Measurements from ENCODE around the gene AGMO. TPM values are rescaled to one million over a fixed set of nuclear protein-coding genes. Genes with fewer than 3 reads are reported as not detected.

AGMO gene
- total and polyA plus RNA-seq, 2 donors (not counting 1 experiment from before 2014, with no cell fraction given), result not detected

- H3K4me3 Mint-ChIP-seq, result no peak overlapping the region
- ChIA-PET CTCF (no interaction called here), POLR2A (no interaction called here)
- H3K4me1 ChIP-seq (ENCODE audit: control insufficient read depth in 2 of 2, insufficient read depth in 2 of 2, low read length in 2 of 2), result no peaks in the 10 kb centered on the region
- H3K9me3 Mint-ChIP-seq (ENCODE audit: insufficient read depth), result no peaks in the 10 kb centered on the region
- H3K4me2 ChIP-seq (replicated peaks; ENCODE audit: low read depth, low read length, poor library complexity, severe bottlenecking), result no peak overlapping the region
- ATAC-seq (ENCODE audit: low read depth), result no peak
- no peak overlapping the region for H3K4me3 ChIP-seq (ENCODE audit: control extremely low read depth in 1 of 5, extremely low read depth in 1 of 5, insufficient read depth in 1 of 5, low read depth in 2 of 5, low read length in 4 of 5)
- H4K20me1 ChIP-seq (ENCODE audit: control insufficient read depth, insufficient read depth, low read length, poor library complexity, severe bottlenecking), result no peaks in the 10 kb centered on the region
- DNase-seq, result no peak
- peaks cover 0 to 6% (median 0%) of the 10 kb centered on the region in 3 donors for H3K9me3 ChIP-seq (ENCODE audit: control extremely low read depth in 1 of 3, control insufficient read depth in 2 of 3, insufficient read depth in 1 of 3, low read length in 2 of 3)
- no peak overlapping the region for H3K9ac ChIP-seq (ENCODE audit: low read length)
- H3K27ac Mint-ChIP-seq, result no peak overlapping the region
- H3K79me2 ChIP-seq (ENCODE audit: control insufficient read depth, insufficient read depth, low read length), result no peaks in the 10 kb centered on the region
- intact Hi-C loops (cut with micrococcal nuclease), result no loop called here
- H3K27me3 Mint-ChIP-seq, result no peaks in the 10 kb centered on the region
- TF ChIP-seq, protein P1, sequence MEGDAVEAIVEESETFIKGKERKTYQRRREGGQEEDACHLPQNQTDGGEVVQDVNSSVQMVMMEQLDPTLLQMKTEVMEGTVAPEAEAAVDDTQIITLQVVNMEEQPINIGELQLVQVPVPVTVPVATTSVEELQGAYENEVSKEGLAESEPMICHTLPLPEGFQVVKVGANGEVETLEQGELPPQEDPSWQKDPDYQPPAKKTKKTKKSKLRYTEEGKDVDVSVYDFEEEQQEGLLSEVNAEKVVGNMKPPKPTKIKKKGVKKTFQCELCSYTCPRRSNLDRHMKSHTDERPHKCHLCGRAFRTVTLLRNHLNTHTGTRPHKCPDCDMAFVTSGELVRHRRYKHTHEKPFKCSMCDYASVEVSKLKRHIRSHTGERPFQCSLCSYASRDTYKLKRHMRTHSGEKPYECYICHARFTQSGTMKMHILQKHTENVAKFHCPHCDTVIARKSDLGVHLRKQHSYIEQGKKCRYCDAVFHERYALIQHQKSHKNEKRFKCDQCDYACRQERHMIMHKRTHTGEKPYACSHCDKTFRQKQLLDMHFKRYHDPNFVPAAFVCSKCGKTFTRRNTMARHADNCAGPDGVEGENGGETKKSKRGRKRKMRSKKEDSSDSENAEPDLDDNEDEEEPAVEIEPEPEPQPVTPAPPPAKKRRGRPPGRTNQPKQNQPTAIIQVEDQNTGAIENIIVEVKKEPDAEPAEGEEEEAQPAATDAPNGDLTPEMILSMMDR (IDR thresholded peaks at IDR 0.05), result no peak
- TF ChIP-seq EZH2 (IDR thresholded peaks at IDR 0.05; ENCODE audit: borderline replicate concordance, insufficient read depth, low read depth, low read length, poor library complexity, severe bottlenecking), result no peak
- H2AFZ ChIP-seq (ENCODE audit: insufficient read depth, low read depth, low read length, poor library complexity, severe bottlenecking), result no peak overlapping the region
- no peaks in the 10 kb centered on the region for H3K27me3 ChIP-seq (replicated peaks in 1 of 4; ENCODE audit: control extremely low read depth in 1 of 4, control insufficient read depth in 3 of 4, insufficient read depth in 4 of 4, low read length in 3 of 4)
- H3K27ac ChIP-seq (ENCODE audit: low read length in 2 of 2), result no peak overlapping the region
- H3K4me1 Mint-ChIP-seq, result no peaks in the 10 kb centered on the region
- H3K36me3 ChIP-seq (replicated peaks in 1 of 2; ENCODE audit: control extremely low read depth in 1 of 2, control insufficient read depth in 1 of 2, extremely low read depth in 1 of 2, insufficient read depth in 2 of 2, low read length in 1 of 2), result no peaks in the 10 kb centered on the region
- WGBS (ENCODE audit: insufficient coverage), result 91% methylated on average over 18 of the region's 20 CpGs
These were observed 209.2 kb downstream of the AGMO start for GRCh38 chr7:15352421-15353206.

DNA sequence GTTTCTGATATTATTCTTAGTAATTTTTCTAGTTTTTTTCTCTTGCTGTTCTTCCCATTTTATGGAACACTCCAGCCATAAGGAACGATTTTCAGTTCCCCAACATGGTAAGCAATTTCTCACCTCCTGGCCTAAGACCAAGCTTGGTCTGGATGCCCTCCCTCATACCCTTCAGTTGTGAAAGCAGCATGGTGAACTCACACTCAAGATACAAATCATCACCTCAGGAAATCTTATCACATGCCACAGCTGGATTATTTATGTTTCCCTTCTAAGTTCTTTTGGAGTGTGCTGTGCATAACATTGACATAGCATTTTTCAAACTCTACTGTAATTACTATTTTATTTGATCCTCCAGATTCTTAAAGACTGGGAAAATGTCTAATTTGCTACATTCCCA, 216.6 kb downstream of the AGMO start:
- POLR2A ChIA-PET, result no interaction called here
- H3K27ac Mint-ChIP-seq, result no peak overlapping the region

More for the DNA sequence above, 216.6 kb downstream of the AGMO start:
- DNase-seq, result no peak
- WGBS (ENCODE audit: insufficient coverage), result 0% methylated on average over 1 of the region's 1 CpG
- no peaks in the 10 kb centered on the region for H3K36me3 ChIP-seq (replicated peaks in 1 of 2; ENCODE audit: control extremely low read depth in 1 of 2, control insufficient read depth in 1 of 2, extremely low read depth in 1 of 2, insufficient read depth in 2 of 2, low read length in 1 of 2)
- no peak for ATAC-seq (ENCODE audit: low read depth)
- no peaks in the 10 kb centered on the region for H3K27me3 ChIP-seq (replicated peaks in 1 of 4; ENCODE audit: control extremely low read depth in 1 of 4, control insufficient read depth in 3 of 4, insufficient read depth in 4 of 4, low read length in 3 of 4)
- no peaks in the 10 kb centered on the region for H3K4me1 Mint-ChIP-seq
- intact Hi-C loops (cut with micrococcal nuclease), result no loop called here
- no peaks in the 10 kb centered on the region for H4K20me1 ChIP-seq (ENCODE audit: control insufficient read depth, insufficient read depth, low read length, poor library complexity, severe bottlenecking)
- peaks cover 0 to 7% (median 0%) of the 10 kb centered on the region in 3 donors for H3K9me3 ChIP-seq (ENCODE audit: control extremely low read depth in 1 of 3, control insufficient read depth in 2 of 3, insufficient read depth in 1 of 3, low read length in 2 of 3)
- no peaks in the 10 kb centered on the region for H3K79me2 ChIP-seq (ENCODE audit: control insufficient read depth, insufficient read depth, low read length)
- H3K27me3 Mint-ChIP-seq, result no peaks in the 10 kb centered on the region
- H3K4me2 ChIP-seq (replicated peaks; ENCODE audit: low read depth, low read length, poor library complexity, severe bottlenecking), result no peak overlapping the region
- H3K4me1 ChIP-seq (ENCODE audit: control insufficient read depth in 2 of 2, insufficient read depth in 2 of 2, low read length in 2 of 2), result no peaks in the 10 kb centered on the region
- H3K4me3 ChIP-seq (ENCODE audit: control extremely low read depth in 1 of 5, extremely low read depth in 1 of 5, insufficient read depth in 1 of 5, low read depth in 2 of 5, low read length in 4 of 5), result no peak overlapping the region
- CTCF ChIA-PET, result no interaction called here
- H3K27ac ChIP-seq (ENCODE audit: low read length in 2 of 2), result no peak overlapping the region
- no peaks in the 10 kb centered on the region for H3K9me3 Mint-ChIP-seq (ENCODE audit: insufficient read depth)
- H2AFZ ChIP-seq (ENCODE audit: insufficient read depth, low read depth, low read length, poor library complexity, severe bottlenecking), result no peak overlapping the region
- TF ChIP-seq, protein P1 (IDR thresholded peaks at IDR 0.05), result no peak
- TF ChIP-seq EZH2 (IDR thresholded peaks at IDR 0.05; ENCODE audit: borderline replicate concordance, insufficient read depth, low read depth, low read length, poor library complexity, severe bottlenecking), result no peak
- H3K4me3 Mint-ChIP-seq, result no peak overlapping the region
- H3K9ac ChIP-seq (ENCODE audit: low read length), result no peak overlapping the region

All from B cell (primary cell).